ENCODE results near the gene DUS1L.

DUS1L gene

DNA sequence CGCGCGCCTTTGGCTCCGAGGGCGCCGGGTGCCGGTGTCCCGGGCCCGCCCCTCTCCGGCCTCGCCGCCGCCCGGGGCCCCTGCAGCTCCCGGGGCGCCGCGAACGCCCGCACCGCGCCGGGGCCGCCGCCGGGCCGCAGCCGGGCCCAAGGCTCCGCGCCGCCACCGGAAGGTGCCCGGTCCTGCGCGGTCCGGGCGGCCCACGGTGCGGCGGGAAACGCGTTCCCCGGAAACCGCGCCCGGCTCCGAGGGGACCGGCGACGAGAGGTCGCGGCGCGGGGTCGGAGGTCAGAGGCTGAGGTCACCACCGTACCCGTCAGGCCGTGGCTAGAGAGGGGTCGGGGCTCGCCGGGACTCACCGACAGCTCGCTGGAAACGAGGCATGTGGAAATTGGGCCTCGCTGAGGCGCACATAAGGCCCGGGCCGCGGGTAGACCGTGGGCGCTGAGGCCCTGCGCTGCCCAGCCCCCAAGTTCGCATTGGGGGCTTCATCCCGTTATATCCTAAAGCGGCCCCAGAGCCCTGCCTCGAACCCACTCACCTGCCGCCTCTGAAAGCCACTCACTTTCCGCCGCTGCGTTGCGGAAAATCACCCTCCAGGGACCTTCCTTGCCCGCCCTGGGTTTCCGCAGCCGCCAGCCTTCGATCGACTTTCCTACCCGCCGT lies at the start of gene DUS1L:
TSS of gene DUS1L (minus strand) at position 167 of the 666 bp plus-strand sequence. CDS start 745 bp downstream, outside the sequence.
- DNase-seq, result peak in 1 of 2 experiments; percentile 76

DNA sequence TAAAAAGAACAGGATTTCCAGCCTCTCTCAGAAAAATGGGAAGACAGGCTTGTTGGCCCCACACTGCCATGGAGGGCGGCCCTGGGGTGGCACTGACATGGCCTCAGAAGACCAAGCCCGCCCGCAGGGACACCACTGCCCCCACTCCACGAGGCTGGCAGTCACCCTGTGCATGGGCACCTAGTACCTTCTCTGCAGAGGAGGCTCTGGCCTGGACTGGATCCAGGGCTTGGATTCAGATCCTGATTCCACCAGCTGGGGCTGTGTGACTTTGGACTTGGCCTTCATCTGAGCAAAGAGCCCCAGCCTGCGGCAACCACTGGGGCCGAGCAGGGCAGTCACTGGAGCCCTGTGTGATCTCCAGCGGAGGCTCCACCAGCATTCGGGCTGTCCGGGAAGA lies 49.3 kb upstream of the DUS1L start:
- no peak for DNase-seq

DNA sequence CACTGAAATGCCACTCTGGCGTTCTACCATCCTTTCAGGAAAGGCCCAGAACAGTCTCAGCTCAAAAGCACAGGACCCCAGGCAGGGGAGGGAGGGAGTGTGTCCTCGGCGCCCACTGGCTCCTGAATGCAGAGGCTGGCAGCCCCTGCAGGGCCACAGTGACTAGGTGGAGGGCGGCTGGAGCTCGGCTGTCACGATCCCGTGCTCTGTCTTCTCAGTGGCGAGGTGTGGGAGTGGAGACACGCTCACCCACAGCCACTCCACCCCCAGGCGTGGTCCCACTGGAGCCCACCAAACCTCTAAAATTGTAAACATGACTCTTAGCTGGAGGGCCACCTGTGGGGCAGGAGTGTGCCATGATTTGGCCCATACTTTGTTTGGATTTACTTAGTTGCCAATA lies 48.8 kb upstream of the DUS1L start:
- DNase-seq, result no peak

DNA sequence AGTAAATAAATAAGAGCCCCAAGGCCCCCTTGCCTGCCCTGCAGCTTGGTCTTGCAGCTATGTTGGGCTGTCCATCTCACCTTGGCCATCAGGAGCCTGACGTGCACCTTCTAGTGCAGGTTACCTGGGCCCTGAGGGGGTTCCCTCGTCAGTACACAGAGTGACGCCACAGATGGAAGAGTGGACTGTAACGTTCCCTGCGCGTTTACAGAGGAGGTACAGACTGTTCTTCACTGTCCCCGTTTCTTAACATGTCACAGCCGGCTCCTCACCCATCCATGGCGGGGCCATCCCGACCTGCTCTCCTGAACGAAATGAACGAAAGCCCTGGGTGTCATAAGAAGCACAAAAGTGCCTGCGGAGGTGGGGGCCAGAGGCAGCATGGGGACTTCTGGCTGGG lies 48.3 kb upstream of the DUS1L start:
- DNase-seq, result no peak

DNA sequence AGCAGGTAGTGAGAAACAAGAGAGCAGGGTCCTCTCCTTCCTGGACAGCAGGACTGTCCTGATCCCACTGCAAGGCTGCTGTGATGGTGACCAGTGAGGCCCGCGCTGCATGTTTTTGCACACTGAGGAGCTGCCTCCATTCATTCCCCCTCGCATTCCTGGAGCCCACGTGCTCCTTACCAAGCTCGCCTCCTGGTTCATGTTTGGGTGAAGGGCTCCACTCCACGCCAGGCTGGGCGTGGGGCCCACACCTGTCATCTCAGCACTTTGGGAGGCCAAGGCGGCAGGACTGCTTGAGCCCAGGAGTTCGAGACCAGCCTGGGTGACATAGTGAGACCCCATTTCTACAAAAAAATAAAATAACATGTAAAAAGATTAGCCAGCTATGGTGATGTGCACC lies 47.8 kb upstream of the DUS1L start:
- no peak for DNase-seq

DNA sequence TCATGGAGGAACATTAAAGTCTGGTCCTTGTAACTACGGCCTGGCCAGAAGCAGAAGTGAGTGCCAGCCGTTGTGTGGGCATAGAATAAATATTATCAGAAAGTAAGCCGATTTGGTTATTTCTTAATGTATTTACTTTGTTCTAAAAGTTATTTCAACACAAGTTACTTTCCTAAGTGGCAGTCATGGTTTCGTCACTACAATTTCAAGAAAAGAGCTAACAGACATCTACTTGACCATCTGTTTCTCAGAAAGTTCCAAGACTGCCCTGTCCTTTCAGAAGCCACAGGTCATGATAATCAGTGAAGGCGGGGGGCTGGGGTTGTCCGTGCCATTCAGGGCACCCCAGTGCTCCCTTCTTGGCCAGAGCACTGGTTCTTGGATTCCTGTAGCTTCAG lies 47.3 kb upstream of the DUS1L start:
- no peak for DNase-seq

DNA sequence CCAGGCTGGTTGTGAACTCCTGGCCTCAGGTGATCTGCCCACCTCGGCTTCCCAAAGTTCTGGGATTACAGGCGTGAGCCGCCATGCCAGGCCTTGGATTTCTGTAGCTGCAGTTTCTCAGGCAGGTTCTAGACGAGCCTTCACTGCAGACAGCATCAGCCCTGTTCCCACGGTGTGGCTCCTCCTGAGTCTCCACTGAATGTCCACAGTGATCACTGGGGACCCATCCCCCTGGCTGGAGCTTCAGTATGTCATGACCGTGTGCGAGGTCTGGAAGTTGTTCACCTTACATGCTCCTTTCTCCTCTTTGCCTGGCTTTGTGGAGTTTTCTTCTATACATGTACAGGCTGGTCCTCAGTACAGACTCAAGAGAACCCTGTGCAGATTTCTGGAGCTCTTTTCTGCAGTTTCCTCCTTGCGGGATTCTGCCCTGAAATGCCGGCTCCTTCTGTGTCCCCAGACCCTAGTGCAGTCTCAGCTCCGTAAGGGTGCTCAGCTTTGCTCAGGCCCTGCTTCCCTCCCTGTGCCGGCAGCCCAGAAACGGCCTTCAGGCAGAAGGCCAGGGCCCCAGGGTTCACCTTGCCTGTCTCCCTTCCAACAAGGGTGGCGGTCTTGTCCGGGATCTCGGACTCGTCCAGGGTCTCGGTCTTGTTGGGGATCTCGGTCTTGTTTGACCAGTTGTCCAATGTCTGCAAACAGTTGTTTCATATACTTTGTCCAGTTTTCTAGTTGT lies 46.7 kb upstream of the DUS1L start:
- DNase-seq, result no peak

DNA sequence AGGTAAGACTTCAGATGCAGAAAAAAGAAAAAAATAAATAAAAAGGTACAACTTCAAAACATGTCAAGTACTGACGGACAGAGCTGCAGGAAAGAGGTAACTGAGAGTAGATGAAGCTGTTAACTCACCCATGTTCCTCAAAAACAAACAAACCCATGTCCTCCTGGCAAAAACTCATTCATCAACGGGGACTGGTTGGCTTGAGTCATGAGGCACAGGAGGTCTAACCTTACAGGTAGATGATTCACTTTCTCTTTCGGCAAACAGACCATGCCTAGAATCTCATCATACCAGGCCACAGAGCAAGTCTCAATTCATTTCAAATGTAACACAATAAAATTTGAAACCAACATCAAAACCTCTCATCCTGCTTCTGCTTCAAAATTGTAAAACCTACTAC lies 44.7 kb upstream of the DUS1L start:
- DNase-seq, result no peak

DNA sequence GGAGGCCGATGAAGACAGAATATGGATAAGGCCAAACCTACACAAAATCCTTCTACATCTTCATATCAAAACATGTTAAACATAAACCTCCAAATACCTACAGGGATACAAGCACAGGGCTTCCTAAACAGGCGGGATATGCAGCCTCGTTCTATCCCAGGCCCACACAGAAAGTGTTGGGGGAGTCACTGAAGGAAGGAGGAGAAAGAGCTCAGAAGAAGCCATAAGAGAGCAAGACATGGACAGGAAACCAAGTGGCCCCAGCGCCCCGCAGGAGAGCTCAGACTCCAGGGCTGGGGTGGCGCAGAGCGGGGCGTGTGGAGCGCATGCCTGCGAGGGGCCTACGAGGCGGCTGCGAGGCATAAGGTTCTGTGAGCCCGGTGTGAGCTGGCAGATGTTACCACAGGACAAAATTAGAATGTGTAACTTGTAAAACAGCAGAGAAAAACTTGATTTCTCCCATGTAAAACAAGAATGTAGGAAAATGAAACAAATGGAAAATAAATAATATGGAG lies 43.4 kb upstream of the DUS1L start:
- DNase-seq, result no peak

DNA sequence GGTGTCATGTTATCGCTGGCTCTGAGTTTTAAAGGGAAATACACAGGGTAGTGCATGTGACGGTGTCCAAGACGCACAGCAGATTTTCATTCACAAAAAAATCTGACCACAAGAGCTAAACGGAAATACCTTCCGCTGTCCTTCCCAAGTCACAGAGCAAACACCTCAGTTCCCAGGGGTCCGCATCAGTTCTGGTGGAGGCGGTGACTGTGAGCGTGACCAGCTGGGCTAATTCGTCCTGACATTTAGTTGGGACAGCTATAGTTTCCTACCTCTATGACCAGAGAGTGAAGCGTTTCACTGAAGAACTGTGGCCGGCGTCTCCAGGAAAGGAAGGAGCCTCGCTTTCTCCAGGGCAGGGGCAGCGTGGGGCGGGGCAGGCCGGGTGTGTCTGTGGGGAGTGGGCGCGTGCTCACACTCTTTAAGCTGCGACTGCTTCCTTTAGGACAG lies 42.9 kb upstream of the DUS1L start:
- no peak for DNase-seq

DNA sequence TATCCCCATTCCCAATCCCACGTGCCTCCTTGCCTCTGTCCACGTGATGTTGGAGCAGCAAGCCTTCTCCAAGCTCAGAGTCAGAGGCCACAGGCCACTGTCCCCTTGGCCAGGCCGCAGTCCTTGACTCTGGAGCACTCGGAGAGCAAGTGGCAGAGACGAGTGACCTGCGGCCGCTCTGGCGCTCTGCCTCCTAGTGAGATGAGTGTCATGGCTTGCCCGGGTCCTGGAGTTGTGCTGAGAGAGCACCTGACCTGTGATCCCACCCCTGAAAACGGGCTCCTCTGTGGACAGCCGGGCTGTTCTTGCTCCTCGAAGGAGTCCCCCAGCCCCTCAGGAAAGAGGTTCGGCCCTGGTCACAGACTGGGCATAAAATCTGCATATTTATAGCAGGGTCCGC lies 42.4 kb upstream of the DUS1L start:
- DNase-seq, result no peak

DNA sequence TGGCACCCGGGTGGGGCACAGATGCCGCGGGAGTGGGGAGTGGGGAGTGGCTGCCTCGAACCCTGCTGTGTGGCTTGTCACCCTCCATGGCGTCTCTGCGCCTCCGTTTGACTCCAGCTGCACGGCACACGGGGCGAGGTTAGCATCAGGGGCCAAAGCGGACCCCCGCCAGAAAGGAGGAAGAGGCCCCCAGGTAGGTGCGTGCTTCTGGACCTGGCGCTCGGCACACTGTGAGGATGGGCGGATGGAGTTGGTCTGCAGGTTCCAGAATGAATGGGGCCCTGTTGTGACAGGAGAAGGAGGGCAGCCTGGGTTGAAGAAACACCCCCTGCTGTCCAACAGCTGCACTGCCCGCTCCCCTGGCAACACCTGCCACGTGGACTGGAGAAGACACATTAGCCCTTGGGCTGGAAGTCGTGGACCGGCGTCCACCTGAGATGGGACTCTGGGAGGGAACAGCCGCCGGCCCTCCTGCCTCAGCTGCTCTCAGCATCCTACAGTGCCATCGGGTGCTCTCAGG lies 41.8 kb upstream of the DUS1L start:
- no peak for DNase-seq

DNA sequence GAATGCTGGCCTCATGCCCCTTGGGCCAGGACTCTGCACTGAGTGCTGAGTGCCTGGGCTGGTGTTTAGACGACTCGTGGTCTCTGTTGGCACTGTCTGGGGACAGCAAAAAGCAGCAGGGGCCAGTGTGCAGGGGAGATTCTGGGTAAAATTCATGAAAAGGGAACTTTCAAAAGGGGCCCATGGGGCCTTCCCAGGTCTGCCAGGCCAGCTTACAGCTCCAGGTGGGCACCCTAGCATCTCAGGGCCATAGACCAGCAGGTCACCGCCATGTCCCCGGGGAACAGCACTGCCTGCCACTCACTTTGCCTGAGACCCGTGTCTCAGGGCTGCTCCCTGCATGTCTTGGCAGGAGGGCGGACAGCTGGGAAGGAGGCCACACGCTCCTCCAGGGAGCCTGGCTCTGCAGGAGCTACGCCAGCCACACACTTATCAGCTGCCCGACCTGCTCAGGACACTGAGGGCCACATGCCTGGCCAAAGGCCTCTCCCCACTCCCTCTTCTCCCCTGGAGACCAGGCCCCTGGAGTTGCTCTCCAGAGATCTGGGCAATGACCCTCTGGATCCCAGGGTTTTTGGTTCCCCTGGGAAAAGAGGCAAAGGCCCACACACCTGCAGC lies 41.2 kb upstream of the DUS1L start:
- no peak for DNase-seq

DNA sequence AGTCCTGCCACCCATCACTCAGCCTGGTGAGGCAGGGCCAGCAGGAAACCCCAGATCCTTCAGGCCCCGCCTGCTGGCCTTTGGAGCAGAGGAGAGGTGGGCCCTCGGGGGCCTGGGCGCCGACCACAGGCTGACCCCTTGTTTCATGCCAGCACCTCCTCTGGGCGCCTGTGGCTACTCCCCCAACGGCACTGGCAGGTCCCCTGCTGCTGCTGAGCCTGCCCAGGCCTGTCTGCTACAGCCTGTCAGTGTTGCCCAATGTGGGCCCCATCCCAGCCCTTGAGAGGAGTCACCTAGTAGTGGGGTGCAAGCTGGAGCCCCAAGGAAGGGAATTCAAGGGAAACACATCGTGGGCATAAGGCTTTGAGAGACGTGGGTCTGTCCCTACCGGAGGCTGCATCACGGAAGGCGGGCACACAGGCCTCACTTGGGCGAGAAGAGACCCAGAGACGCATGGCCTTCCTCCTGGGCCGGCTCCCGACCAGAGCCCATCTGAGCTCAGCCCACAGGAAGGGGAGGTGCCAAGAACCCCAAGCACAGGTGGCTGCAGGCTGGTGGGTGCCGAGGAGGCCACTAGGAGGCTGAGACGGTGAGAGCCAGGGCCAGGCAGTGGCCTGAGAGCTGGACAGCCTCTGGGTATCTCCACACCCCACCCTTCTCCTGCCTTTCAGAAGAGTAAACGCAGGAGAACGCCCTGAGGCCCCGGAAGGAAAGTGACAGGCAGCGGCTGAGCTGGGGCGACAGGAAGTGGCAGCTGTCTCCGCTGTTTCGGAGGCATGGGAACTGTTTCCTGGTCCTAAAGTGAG lies 40.5 kb upstream of the DUS1L start:
- no peak for DNase-seq

DNA sequence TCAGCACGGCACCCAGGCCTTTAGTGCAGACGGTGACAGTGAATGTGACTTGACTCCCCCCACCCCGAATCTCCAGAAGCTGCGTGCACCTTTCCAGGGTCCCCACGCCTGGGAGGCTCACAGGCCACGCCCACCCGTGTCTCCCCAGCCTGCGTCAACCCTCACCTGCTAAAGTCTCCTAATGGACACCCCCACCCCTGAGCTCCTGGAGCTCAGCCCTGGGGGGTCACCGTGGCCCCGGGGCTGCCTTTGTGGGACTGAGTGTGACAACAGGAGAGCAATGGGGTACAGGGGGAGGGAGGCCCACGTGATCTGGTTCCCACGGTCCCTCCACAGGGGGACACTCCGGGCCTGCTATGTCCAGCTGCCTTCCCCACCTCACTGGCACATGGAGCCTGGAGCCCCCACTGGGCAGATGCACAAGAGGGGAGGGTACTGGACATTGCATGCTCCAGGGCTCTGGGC lies 39.8 kb upstream of the DUS1L start:
- DNase-seq, result no peak

DNA sequence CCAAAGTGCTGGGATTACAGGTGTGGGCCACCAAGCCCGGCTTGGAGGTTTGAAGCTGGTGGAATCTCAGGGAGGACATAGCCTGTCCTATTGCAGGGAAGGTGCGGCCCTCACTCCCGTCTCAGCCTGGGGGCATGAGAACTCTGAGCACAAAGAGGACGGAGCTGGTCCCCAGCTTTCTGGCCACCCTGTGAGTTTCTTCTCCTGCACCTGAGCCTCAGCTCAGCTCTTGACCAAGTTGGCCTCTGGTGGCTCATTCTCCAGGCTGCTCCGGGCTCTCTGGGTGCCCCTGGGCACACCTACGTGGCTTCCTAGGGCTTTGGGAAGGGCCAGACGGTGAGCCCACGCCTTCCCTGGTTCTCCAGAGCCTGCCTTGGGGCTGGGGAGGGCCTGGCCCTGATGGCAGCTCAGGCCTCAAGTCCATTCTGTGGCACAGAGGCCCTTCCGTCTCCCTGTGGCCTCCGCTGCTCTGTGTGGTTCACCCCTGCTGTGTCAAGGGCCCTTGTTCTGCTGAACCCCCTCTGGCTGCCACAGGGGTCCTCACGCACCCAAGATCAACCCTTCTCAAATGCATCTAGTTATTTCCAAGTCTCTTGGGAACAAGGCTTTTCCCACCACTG lies 39.3 kb upstream of the DUS1L start:
- DNase-seq, result no peak

DNA sequence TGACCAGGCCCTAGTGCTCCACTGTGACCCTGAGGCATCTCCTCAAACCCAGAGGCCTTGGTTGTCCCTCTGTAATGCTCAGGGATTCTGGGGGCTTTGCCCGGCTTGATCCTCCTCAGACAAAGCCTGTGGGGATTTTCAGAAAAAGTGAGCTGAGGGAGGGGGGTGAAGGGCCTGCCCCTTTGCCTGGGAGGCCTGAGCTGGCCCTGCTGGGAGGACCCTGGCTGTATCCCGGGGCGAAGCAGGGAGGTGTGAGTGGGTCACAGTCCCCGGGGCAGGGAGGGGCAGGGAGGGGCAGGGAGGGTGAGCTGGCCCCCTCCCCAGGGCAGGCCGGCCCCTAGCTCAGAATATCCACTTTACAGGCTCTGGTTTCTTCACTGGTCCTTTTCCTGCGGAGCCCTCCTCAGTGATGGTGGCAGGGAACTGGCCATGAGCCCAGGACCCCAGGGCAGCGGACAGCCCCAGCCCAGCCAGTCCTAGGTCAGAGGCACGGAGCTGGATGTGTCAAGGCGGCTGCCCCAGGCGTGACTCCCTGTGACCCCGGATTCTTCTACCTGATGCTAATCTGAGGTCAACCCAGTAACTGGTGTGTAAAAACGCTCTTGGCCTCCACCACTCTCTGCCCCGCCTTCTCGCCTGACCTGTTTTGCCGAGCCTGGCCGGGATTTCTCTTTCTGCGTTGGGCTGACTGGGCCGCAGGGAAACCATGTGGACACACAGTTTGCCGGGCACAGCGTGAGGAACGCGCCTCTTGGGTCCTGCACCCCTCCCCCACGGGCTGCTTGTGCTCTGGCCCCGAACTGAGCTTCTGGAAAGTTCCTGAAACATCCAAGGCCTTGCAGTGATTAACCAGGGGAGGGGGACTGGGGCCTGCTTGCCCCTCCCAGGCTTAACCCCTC lies 38.2 kb upstream of the DUS1L start:
- no peak for DNase-seq

DNA sequence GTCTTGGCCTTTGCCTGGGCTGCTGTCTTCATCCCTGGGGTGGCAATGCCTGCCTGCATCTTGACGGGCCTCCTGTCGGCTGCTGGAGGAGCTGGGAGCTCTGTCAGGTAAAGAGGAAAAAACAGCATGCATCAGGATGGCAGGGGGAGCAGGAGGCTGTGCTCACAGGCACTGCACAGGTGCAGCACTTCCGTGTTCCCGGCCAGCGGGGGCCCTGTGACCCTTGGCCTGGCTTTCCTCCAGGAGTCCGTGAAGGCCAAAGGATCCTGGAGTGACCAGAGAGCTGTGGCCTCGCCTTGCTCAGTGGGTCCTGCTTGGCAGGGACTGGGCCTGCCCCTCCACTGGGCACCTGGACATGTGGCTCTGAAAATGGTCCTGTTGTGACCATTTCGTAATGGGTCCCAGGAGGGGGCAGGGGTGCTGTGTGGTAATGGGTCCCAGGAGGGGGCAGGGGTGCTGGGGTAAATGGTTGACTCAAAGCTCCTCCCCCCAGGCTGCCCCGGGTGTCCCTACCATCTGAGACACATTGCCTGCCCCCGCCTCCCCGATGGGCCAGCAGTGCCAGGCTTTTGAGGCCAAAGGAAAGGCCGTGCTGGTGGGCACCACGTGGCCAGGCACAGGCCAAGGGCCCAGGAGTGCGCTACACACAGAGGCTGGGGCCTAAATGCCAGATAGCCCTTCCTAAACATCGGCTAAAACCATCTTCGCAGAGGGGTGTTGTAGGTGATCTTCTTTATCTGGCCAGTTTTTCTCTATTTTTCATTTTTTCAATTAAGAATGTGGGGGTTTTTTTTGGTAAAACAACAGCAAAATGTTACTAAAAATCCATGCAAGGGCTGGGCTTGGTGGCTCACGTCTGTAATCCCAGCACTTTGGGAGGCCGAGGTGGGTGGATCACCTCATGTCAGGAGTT lies 36.4 kb upstream of the DUS1L start:
- DNase-seq, result no peak

DNA sequence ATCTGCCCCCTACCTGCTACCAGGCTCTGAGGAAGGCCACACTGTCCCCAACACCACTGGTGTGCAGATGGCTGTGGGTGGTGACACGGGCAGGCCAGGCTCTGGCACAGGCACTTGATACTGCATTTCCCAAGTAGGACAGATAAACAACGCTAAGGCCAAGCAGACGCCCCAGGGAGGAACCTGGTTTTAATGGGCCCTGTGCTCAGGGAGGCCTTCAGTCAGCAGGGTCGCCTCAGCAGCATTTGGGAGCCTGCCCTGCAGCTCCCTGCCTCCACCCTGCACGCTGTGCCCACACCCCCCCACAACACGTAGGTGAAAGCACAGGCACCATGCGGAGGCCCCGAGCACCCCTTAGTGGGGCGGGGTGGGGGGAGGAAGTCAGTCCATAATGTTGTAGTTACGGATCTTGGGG lies 35.7 kb upstream of the DUS1L start:
- DNase-seq, result no peak

All from NCI-H1930 (cell line).